HepG2 (cell line): ENCODE measurements around the gene PTPRM. TPM values are rescaled to one million over a fixed set of nuclear protein-coding genes. Genes with fewer than 3 reads are reported as not detected.

Experiments used
- CBX1 ChIP-seq: IDR thresholded peaks from one replicate; pipeline ENCODE4 v1.6.1; 2016; ENCODE audit warnings: antibody characterized with exemption, low read depth
- GABPA ChIP-seq, 2 experiments: IDR thresholded peaks; 2 replicates each; pipeline ENCODE4 v1.6.1; 2011 to 2016; ENCODE audit warnings: low read depth in 2 of 2, low read length in 1 of 2, missing biosample characterization in 1 of 2, missing genetic modification characterization in 1 of 2
- IKZF4 ChIP-seq: sonication (generic); formaldehyde crosslinking; IDR thresholded peaks from 2 replicates; pipeline ENCODE4 v1.5.1; 2020; ENCODE audit warnings: borderline replicate concordance, mild to moderate bottlenecking, low read depth, missing genetic modification reagents; ENCODE audit errors: not compliant biosample characterization
- KLF9 ChIP-seq: IDR thresholded peaks from 2 replicates; pipeline ENCODE4 v1.6.1; 2016; ENCODE audit warnings: low read depth
- NAIF1 ChIP-seq: sonication (generic); formaldehyde crosslinking; IDR thresholded peaks from 2 replicates; pipeline ENCODE4 v1.5.0; 2020; ENCODE audit warnings: mild to moderate bottlenecking, missing genetic modification reagents, borderline replicate concordance
- SOX6 ChIP-seq, 2 experiments: fragments of 450-650 bp in 1 of 2; sonication (generic) in 1 of 2; formaldehyde crosslinking in 1 of 2; IDR thresholded peaks; 2 replicates each; pipeline versions ENCODE4 v1.4.0 to v1.6.1; 2017 to 2020; ENCODE audit warnings: antibody characterized with exemption in 1 of 2, mild to moderate bottlenecking in 1 of 2, missing genetic modification reagents in 1 of 2
- WIZ ChIP-seq: sonication (generic); formaldehyde crosslinking; IDR thresholded peaks from 2 replicates; pipeline ENCODE4 v1.5.1; 2020; ENCODE audit warnings: mild to moderate bottlenecking, missing genetic modification reagents
- polyA plus RNA-seq, 8 experiments: library from polyadenylated mRNA; depleted of rRNA in 3 of 8; stranded (reverse) in 7 of 8; unstranded in 1 of 8; fragments of >200 nt; fragmentation: Illumina TruSeq in 4 of 8; extraction: Trizol in 4 of 8; gene quantifications; 2 replicates each; pipeline versions ENCODE4 v1.2.1 to v1.2.3, GENCODE V29; 2011 to 2016; ENCODE audit warnings: low read depth in 4 of 8, missing spikeins in 1 of 8, mixed read lengths in 1 of 8; ENCODE audit not compliant: insufficient read depth in 1 of 8
- total RNA-seq, 5 experiments: library from RNA; depleted of rRNA; stranded (reverse); fragments of >200 nt; fragmentation: Illumina TruSeq; extraction: Trizol; gene quantifications; 2 replicates each; pipeline ENCODE4 v1.2.3, GENCODE V29; 2016; ENCODE audit warnings: low read depth in 1 of 5
- TF ChIP-seq, protein P1 (sequence below): sonication (generic); formaldehyde crosslinking; IDR thresholded peaks from 2 replicates; pipeline ENCODE4 v1.5.0; 2020; ENCODE audit warnings: mild to moderate bottlenecking, missing genetic modification reagents, borderline replicate concordance
- TF ChIP-seq, protein P2 (sequence below): sonication (generic); formaldehyde crosslinking; IDR thresholded peaks from 2 replicates; pipeline ENCODE4 v1.9.0; 2021; ENCODE audit warnings: missing genetic modification reagents, mild to moderate bottlenecking, borderline replicate concordance
- TF ChIP-seq, protein P3 (sequence below), 2 experiments: IDR thresholded peaks; 2 replicates each; pipeline ENCODE4 v1.6.1; 2011 to 2012; ENCODE audit warnings: low read length in 2 of 2, borderline replicate concordance in 1 of 2, low read depth in 1 of 2, mild to moderate bottlenecking in 1 of 2, moderate library complexity in 1 of 2
- TF ChIP-seq, protein P4 (sequence below): sonication (generic); formaldehyde crosslinking; conservative IDR thresholded peaks from 2 replicates; pipeline ENCODE4 v1.8.0; 2022; ENCODE audit warnings: mild to moderate bottlenecking, moderate library complexity, missing genetic modification reagents
- TF ChIP-seq, protein P5 (sequence below): sonication (generic); formaldehyde crosslinking; IDR thresholded peaks from 2 replicates; pipeline ENCODE4 v1.4.0; 2020; ENCODE audit warnings: missing genetic modification reagents

The PTPRM gene
- total and polyA plus RNA-seq, 2 of the 13 experiments (the other 11 are each of a cell fraction or from before 2014, with no cell fraction given), result 12.6 to 108 TPM

DNA sequence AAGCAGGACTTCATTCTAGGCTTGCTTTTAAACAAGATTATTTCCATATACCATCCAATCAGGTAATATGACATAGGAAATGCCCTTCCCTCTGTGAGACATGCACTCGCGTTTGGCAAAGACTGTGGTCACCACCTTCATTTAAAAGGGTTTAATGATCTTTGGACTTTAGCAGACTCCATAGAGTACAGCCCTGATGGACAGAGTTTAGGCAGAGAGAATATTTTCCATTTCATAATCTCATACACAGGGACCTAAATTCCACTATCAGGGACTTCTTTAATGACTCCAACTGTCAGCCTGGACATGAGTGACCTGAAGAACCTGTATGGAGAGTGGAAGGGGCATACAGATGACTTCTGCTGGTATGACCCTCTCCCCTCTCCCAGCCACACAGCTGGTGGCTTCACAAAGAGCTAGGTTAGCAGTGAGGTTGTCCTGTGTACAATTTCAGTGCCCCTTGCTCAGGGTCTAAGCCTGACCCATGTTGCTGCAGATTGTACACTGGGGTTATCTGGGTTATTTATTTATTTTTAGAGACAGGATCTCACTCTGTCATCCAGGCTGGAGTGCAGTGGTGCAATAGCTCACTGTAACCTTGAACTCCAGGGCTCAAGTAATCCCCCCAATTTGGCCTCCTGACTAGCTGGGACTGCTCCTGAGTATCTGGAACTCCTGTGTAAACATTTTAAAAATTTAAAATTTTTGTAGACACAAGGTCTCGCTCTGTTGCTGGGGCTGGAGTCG is 59.2 kb downstream of the PTPRM start (continued):
- TF ChIP-seq, protein P1, sequence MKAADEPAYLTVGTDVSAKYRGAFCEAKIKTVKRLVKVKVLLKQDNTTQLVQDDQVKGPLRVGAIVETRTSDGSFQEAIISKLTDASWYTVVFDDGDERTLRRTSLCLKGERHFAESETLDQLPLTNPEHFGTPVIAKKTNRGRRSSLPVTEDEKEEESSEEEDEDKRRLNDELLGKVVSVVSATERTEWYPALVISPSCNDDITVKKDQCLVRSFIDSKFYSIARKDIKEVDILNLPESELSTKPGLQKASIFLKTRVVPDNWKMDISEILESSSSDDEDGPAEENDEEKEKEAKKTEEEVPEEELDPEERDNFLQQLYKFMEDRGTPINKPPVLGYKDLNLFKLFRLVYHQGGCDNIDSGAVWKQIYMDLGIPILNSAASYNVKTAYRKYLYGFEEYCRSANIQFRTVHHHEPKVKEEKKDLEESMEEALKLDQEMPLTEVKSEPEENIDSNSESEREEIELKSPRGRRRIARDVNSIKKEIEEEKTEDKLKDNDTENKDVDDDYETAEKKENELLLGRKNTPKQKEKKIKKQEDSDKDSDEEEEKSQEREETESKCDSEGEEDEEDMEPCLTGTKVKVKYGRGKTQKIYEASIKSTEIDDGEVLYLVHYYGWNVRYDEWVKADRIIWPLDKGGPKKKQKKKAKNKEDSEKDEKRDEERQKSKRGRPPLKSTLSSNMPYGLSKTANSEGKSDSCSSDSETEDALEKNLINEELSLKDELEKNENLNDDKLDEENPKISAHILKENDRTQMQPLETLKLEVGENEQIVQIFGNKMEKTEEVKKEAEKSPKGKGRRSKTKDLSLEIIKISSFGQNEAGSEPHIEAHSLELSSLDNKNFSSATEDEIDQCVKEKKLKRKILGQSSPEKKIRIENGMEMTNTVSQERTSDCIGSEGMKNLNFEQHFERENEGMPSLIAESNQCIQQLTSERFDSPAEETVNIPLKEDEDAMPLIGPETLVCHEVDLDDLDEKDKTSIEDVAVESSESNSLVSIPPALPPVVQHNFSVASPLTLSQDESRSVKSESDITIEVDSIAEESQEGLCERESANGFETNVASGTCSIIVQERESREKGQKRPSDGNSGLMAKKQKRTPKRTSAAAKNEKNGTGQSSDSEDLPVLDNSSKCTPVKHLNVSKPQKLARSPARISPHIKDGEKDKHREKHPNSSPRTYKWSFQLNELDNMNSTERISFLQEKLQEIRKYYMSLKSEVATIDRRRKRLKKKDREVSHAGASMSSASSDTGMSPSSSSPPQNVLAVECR (CRISPR knock-in tag), result peak; percentile 47; the same call in 1 of the 2 replicates
- TF ChIP-seq, protein P2, sequence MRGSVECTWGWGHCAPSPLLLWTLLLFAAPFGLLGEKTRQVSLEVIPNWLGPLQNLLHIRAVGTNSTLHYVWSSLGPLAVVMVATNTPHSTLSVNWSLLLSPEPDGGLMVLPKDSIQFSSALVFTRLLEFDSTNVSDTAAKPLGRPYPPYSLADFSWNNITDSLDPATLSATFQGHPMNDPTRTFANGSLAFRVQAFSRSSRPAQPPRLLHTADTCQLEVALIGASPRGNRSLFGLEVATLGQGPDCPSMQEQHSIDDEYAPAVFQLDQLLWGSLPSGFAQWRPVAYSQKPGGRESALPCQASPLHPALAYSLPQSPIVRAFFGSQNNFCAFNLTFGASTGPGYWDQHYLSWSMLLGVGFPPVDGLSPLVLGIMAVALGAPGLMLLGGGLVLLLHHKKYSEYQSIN (CRISPR knock-in tag), result no peak
- TF ChIP-seq SOX6 (IDR thresholded peaks at IDR 0.05), result no peak
- TF ChIP-seq SOX6 (CRISPR knock-in tag; IDR thresholded peaks at IDR 0.05), result peak; percentile 86
- no peak for TF ChIP-seq IKZF4 (CRISPR knock-in tag)
- no peak for TF ChIP-seq GABPA (IDR thresholded peaks at IDR 0.05; ENCODE audit: low read depth, low read length)
- TF ChIP-seq GABPA (CRISPR knock-in tag; IDR thresholded peaks at IDR 0.05; ENCODE audit: low read depth), result peak; percentile 29; the same call in 1 of the 2 replicates
- no peak for TF ChIP-seq KLF9 (CRISPR knock-in tag)
- no peak for TF ChIP-seq NAIF1
- TF ChIP-seq, protein P3, sequence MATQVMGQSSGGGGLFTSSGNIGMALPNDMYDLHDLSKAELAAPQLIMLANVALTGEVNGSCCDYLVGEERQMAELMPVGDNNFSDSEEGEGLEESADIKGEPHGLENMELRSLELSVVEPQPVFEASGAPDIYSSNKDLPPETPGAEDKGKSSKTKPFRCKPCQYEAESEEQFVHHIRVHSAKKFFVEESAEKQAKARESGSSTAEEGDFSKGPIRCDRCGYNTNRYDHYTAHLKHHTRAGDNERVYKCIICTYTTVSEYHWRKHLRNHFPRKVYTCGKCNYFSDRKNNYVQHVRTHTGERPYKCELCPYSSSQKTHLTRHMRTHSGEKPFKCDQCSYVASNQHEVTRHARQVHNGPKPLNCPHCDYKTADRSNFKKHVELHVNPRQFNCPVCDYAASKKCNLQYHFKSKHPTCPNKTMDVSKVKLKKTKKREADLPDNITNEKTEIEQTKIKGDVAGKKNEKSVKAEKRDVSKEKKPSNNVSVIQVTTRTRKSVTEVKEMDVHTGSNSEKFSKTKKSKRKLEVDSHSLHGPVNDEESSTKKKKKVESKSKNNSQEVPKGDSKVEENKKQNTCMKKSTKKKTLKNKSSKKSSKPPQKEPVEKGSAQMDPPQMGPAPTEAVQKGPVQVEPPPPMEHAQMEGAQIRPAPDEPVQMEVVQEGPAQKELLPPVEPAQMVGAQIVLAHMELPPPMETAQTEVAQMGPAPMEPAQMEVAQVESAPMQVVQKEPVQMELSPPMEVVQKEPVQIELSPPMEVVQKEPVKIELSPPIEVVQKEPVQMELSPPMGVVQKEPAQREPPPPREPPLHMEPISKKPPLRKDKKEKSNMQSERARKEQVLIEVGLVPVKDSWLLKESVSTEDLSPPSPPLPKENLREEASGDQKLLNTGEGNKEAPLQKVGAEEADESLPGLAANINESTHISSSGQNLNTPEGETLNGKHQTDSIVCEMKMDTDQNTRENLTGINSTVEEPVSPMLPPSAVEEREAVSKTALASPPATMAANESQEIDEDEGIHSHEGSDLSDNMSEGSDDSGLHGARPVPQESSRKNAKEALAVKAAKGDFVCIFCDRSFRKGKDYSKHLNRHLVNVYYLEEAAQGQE (IDR thresholded peaks at IDR 0.05; ENCODE audit: borderline replicate concordance in 1 of 2, low read depth in 1 of 2, low read length in 2 of 2), result peak in 1 of 2 experiments; percentile 56; a peak in 1 of 4 replicates
- TF ChIP-seq, protein P4, sequence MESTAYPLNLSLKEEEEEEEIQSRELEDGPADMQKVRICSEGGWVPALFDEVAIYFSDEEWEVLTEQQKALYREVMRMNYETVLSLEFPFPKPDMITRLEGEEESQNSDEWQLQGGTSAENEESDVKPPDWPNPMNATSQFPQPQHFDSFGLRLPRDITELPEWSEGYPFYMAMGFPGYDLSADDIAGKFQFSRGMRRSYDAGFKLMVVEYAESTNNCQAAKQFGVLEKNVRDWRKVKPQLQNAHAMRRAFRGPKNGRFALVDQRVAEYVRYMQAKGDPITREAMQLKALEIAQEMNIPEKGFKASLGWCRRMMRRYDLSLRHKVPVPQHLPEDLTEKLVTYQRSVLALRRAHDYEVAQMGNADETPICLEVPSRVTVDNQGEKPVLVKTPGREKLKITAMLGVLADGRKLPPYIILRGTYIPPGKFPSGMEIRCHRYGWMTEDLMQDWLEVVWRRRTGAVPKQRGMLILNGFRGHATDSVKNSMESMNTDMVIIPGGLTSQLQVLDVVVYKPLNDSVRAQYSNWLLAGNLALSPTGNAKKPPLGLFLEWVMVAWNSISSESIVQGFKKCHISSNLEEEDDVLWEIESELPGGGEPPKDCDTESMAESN, result no peak
- TF ChIP-seq CBX1, result no peak
- TF ChIP-seq, protein P5, sequence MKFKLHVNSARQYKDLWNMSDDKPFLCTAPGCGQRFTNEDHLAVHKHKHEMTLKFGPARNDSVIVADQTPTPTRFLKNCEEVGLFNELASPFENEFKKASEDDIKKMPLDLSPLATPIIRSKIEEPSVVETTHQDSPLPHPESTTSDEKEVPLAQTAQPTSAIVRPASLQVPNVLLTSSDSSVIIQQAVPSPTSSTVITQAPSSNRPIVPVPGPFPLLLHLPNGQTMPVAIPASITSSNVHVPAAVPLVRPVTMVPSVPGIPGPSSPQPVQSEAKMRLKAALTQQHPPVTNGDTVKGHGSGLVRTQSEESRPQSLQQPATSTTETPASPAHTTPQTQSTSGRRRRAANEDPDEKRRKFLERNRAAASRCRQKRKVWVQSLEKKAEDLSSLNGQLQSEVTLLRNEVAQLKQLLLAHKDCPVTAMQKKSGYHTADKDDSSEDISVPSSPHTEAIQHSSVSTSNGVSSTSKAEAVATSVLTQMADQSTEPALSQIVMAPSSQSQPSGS (CRISPR knock-in tag), result peak; percentile 61; the same call in 1 of the 2 replicates
- no peak for TF ChIP-seq WIZ (CRISPR knock-in tag)
